HG02840 (cell line): ENCODE results near the gene ALDH3B1.

Experiments used
- ATAC-seq: cut with Tn5 transposase; IDR thresholded peaks from one replicate; pipeline ENCODE4 v1.9.1; 2021; ENCODE audit warnings: mild to moderate bottlenecking, moderate library complexity, moderate number of reproducible peaks; ENCODE audit not compliant: unreplicated experiment, low FRiP score

Gene ALDH3B1

DNA sequence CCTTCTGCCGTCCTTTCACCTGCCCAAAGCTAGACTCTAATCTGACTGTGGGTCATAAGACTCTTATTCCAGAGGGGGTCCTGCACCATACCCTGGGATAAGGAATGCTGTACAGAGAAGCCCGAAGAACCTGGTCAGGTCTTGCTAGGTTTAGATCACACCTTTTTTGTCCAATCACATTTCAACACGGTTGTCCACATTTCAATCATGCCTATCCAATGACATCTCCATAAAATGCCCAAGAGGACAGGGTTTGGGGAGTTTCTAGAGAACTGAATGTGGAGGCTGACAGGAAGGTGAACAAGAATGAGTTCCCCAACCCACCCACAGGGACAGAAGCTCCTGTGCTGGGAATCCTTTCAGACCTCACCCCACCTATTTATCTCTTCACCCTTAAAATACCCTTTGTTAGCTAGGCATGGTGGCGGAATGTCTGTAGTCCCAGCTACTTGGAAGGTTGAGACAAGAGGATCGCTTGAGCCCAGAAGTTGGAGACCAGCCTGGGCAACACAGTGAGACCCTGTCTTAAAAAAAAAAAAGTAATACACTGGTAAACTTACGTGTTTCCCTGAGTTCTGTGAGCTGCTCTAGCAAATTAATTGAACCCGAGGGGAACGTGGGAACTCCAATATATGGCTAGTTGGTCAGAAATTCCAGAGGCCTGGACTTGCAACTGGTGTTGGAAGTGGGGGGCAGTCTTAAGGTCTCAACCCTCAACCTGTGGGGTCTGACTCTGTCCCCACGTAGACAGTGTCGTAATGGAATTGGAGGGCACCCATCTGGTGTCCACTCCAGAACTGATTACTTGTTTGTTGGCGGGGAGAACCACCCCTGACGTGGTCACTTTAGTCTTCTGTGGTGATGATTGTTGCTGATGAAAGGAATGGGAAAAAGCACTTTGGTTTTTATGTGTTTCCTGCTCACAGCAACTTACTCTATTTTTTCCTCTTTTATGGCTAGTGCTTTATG lies 46.5 kb downstream of the ALDH3B1 start:
- ATAC-seq: no peak

GRCh38 chr11:68057807-68058206 lies 47.7 kb downstream of the ALDH3B1 start:
- no peak for ATAC-seq

DNA sequence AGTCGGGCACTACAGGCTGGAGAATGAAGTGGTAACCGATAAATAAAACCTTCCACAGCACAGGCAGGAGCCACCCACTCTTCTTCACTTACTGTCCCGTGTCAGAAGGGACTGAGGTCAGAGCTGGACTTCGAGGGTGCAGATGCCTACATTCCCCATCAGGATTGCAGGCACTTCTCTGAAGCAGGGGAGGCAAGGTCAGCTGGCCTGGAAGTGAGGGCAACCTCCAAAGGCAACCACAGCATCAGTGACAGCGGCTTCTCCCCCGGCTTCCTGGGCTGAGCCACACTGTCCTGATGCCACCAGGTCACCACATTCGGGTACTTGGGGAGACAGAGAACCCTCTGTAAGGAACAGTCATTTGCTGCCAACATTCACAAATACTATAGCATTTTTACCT lies 51.4 kb downstream of the ALDH3B1 start:
- no peak for ATAC-seq

DNA sequence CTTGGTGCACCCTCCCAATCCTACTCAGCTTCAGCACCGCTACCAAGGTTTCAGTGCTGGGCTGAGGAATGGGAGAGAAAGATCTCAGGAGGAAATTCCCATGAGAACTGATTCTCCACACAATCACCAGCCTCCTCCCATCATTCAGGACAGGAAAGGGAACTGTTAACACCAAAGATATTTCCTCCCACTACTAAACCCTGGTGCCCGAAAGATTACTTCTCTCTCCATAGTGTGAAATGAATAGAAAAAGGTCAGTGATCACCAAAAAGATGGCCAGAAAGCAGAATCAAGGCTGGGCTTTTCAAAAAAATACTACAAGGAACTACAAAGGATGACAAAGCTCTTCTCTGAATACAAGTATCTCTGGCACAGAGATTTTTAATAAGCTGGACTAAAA lies 54.8 kb downstream of the ALDH3B1 start:
- no peak for ATAC-seq

- no peak for ATAC-seq
These were observed 55.7 kb downstream of the ALDH3B1 start for GRCh38 chr11:68065841-68066240.

GRCh38 chr11:68066742-68067141 lies 56.6 kb downstream of the ALDH3B1 start:
- ATAC-seq: no peak

DNA sequence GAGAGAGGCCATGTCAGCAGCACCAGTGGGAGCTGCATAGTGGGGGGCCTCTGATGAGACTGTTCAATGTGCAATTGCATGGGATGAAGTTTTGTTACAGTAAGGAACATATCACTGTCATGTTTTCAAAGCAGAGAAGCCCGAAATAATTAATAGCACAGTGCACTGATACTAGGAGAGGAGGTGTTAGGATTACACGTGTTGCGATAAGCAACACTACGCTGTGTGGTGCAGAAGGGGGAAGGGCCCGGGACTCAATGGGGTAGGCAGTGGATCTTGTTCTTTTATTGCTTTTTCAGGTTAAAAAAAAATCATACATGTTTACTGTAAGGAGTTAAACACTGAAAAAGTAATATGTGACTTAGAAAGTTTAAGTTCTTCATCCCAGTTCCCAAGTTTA lies 57.9 kb downstream of the ALDH3B1 start:
- no peak for ATAC-seq

GRCh38 chr11:68071281-68072048 lies 61.3 kb downstream of the ALDH3B1 start:
- ATAC-seq: no peak

GRCh38 chr11:68074584-68075352 lies 64.6 kb downstream of the ALDH3B1 start:
- ATAC-seq: no peak

DNA sequence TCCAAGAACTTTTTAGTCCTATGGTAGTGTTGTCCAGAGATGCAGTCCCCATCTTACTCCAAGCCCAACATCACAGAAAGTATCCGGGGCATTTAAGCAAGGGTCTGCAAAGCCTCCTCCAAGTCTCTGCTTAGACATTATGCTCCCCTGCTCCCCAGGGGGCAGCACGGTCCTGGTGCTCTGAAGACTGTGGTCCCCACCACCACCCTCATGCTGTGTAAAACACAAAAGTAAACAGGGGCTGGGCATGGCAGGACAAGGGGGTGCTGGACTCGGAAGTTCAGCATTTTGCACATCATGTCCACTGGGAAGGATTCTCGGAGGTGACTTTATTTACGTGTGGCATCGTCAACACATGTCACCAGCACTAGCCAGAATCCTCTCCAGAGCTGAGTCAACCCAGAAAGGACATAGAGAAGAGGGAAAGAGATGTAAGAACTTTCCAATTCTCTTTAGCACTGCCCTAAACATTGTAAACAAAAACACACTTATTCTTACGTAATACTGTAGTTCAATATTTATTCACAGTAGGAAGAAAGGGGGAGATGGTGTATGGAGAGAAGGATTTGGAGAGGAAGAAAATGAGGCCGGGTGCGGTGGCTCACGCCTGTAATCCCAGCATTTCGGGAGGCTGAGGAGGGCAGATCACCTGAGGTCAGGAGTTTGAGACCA lies 66.4 kb downstream of the ALDH3B1 start:
- ATAC-seq: no peak

DNA sequence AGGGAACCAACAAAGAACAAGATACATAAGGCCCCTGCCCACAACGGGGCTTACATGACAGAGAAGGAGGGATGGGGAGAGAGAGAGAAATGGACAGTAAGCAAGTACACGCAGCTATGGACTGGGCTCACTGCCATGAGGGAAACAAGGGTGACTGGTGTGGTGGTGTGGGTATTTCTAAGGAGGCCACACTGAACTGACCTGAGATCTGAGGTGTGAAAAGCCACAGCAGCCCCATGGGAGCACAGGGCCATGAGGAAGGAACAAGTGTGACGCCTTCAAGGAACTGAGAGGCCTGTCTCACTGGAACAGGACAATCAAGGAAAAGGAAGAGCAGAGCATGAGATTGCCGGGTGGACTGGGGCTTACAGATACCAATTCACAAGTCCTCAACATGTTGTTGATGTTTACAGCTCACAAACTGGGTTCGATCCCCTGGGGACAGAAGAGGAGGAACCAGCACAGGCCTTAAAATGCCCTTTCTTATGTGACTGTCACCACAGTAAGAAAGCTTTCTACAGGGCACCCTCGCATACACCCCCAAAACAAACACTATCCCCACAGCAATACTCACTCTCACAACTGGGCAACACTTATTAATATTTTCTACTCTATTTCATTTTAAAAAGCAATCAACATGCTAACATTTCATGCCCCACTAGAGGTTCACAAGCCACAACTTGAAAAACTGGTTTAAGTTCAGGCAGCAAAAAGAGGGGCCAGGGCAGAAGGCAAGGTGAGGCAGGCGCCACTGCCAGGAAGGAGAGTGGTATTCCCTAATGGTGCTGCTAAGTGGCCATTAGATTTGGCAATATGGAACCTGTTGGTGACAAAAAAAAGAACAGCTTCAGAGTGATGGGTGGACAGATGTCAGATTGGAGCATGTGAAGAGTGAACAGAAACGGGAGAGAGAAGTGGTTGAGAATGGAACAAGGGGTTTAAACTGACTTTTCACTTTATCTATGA lies 67.8 kb downstream of the ALDH3B1 start:
- no peak for ATAC-seq
